H9 (cell line): Measurements from ENCODE around the gene EPSTI1. TPM values are rescaled to one million over a fixed set of nuclear protein-coding genes. Genes with fewer than 3 reads are reported as not detected.

Experiments
- DNase-seq: peaks from one replicate; pipeline ENCODE4 v3.0.0-alpha.2; 2017
- H2AFZ ChIP-seq: one replicate; pipeline ENCODE4 v1.6.1; 2013; ENCODE audit warnings: mild to moderate bottlenecking, low read length, control low read depth, moderate library complexity
- H2AK5ac ChIP-seq: 2 replicates; pipeline ENCODE4 v1.6.1; 2013; ENCODE audit warnings: low read length, control low read depth, mixed read lengths; ENCODE audit not compliant: insufficient read length
- H2BK120ac ChIP-seq: one replicate; pipeline ENCODE4 v1.6.1; 2013; ENCODE audit warnings: low read depth, mild to moderate bottlenecking, low read length, control low read depth, inconsistent platforms; ENCODE audit not compliant: poor library complexity, severe bottlenecking
- H2BK12ac ChIP-seq: 2 replicates; pipeline ENCODE4 v1.6.1; 2013; ENCODE audit warnings: low read length, control low read depth, mixed read lengths, low read depth; ENCODE audit not compliant: insufficient read length
- H2BK15ac ChIP-seq: 2 replicates; pipeline ENCODE4 v1.6.1; 2013; ENCODE audit warnings: low read depth, low read length, control low read depth
- H2BK20ac ChIP-seq: one replicate; pipeline ENCODE4 v1.6.1; 2013; ENCODE audit warnings: low read depth, mild to moderate bottlenecking, low read length, control low read depth, inconsistent platforms; ENCODE audit not compliant: poor library complexity, severe bottlenecking
- H2BK5ac ChIP-seq: 2 replicates; pipeline ENCODE4 v1.6.1; 2013; ENCODE audit warnings: low read length, control low read depth, mixed read lengths; ENCODE audit not compliant: insufficient read length
- H3K14ac ChIP-seq: 2 replicates; pipeline ENCODE4 v1.6.1; 2013; ENCODE audit warnings: low read length, control low read depth; ENCODE audit not compliant: insufficient read depth
- H3K18ac ChIP-seq: 2 replicates; pipeline ENCODE4 v1.6.1; 2013; ENCODE audit warnings: low read depth, mild to moderate bottlenecking, mixed read lengths, low read length, control low read depth; ENCODE audit not compliant: insufficient read length
- H3K23ac ChIP-seq: 2 replicates; pipeline ENCODE4 v1.6.1; 2013; ENCODE audit warnings: low read length, control low read depth, mixed read lengths, low read depth; ENCODE audit not compliant: insufficient read length
- H3K23me2 ChIP-seq: 2 replicates; pipeline ENCODE4 v1.6.1; 2013; ENCODE audit warnings: low read depth, mild to moderate bottlenecking, mixed read lengths, low read length, control low read depth; ENCODE audit not compliant: insufficient read length, poor library complexity, severe bottlenecking
- H3K27ac ChIP-seq: 2 replicates; pipeline ENCODE4 v1.5.1; 2013; ENCODE audit warnings: low read length, control low read depth, mixed read lengths, low read depth; ENCODE audit not compliant: insufficient read length
- H3K27me3 ChIP-seq: 2 replicates; pipeline ENCODE4 v1.6.1; 2013; ENCODE audit warnings: low read length, control low read depth, inconsistent platforms; ENCODE audit not compliant: insufficient read depth
- H3K4ac ChIP-seq: 2 replicates; pipeline ENCODE4 v1.6.1; 2013; ENCODE audit warnings: low read depth, mild to moderate bottlenecking, control low read depth, inconsistent platforms, low read length, moderate library complexity
- H3K4me1 ChIP-seq: 2 replicates; pipeline ENCODE4 v1.6.1; 2013; ENCODE audit warnings: low read length, control low read depth, inconsistent platforms; ENCODE audit not compliant: insufficient read depth
- H3K4me2 ChIP-seq: 2 replicates; pipeline ENCODE4 v1.6.1; 2013; ENCODE audit warnings: low read length, control low read depth, mixed read lengths; ENCODE audit not compliant: insufficient read length, insufficient read depth
- H3K56ac ChIP-seq: 2 replicates; pipeline ENCODE4 v1.6.1; 2013; ENCODE audit warnings: low read depth, mild to moderate bottlenecking, mixed read lengths, low read length, control low read depth; ENCODE audit not compliant: insufficient read length
- H3K79me1 ChIP-seq: 2 replicates; pipeline ENCODE4 v1.6.1; 2013; ENCODE audit warnings: low read depth, mild to moderate bottlenecking, moderate library complexity, low read length, control low read depth, inconsistent platforms; ENCODE audit not compliant: insufficient read depth, poor library complexity, severe bottlenecking
- H3K79me2 ChIP-seq: 2 replicates; pipeline ENCODE4 v1.6.1; 2013; ENCODE audit warnings: low read length, control low read depth, inconsistent platforms; ENCODE audit not compliant: insufficient read depth
- H3K9ac ChIP-seq: 2 replicates; pipeline ENCODE4 v1.6.1; 2013; ENCODE audit warnings: low read length, control low read depth, mixed read lengths; ENCODE audit not compliant: insufficient read length; ENCODE audit errors: extremely low read depth
- H3K9me3 ChIP-seq: one replicate; pipeline ENCODE4 v1.6.1; 2013; ENCODE audit warnings: low read depth, low read length, inconsistent platforms; ENCODE audit not compliant: control insufficient read depth
- H3T11ph ChIP-seq: one replicate; pipeline ENCODE4 v1.6.1; 2013; ENCODE audit warnings: mild to moderate bottlenecking, low read length, control low read depth, inconsistent platforms
- H4K20me1 ChIP-seq: one replicate; pipeline ENCODE4 v1.6.1; 2013; ENCODE audit not compliant: control insufficient read depth, insufficient read length, insufficient read depth
- H4K5ac ChIP-seq: 2 replicates; pipeline ENCODE4 v1.6.1; 2013; ENCODE audit warnings: low read depth, mild to moderate bottlenecking, mixed read lengths, low read length, control low read depth; ENCODE audit not compliant: insufficient read length
- H4K8ac ChIP-seq: replicated peaks from 2 replicates; pipeline ENCODE4 v1.6.1; 2013; ENCODE audit warnings: low read length, control low read depth, mixed read lengths, low read depth; ENCODE audit not compliant: insufficient read length
- H4K91ac ChIP-seq: 2 replicates; pipeline ENCODE4 v1.6.1; 2013; ENCODE audit warnings: low read depth, mild to moderate bottlenecking, moderate library complexity, mixed read lengths, low read length, control low read depth; ENCODE audit not compliant: insufficient read length
- H3K27ac Mint-ChIP-seq, 3 experiments: 2 replicates in 2 of 3; 3 replicates in 1 of 3; pipeline ENCODE4 v1.8.0; 2020 to 2021; ENCODE audit warnings: mixed read lengths in 3 of 3, mild to moderate bottlenecking in 1 of 3, moderate library complexity in 1 of 3
- H3K27me3 Mint-ChIP-seq: 2 replicates; pipeline ENCODE4 v1.8.0; 2021; ENCODE audit warnings: low read depth, mild to moderate bottlenecking, moderate library complexity, mixed read lengths
- H3K36me3 Mint-ChIP-seq, 3 experiments: 2 replicates in 2 of 3; 3 replicates in 1 of 3; pipeline ENCODE4 v1.8.0; 2020 to 2021; ENCODE audit warnings: low read depth in 3 of 3, mixed read lengths in 3 of 3; ENCODE audit not compliant: insufficient read depth in 1 of 3
- H3K4me1 Mint-ChIP-seq, 2 experiments: 2 replicates each; pipeline ENCODE4 v1.8.0; 2020; ENCODE audit warnings: mixed read lengths in 2 of 2
- H3K4me3 Mint-ChIP-seq, 2 experiments: 2 replicates in 1 of 2; 3 replicates in 1 of 2; pipeline ENCODE4 v1.8.0; 2020 to 2021; ENCODE audit warnings: mild to moderate bottlenecking in 2 of 2, mixed read lengths in 2 of 2, moderate library complexity in 1 of 2
- H3K9me3 Mint-ChIP-seq, 2 experiments: 2 replicates in 1 of 2; 3 replicates in 1 of 2; pipeline ENCODE4 v1.8.0; 2020; ENCODE audit warnings: mild to moderate bottlenecking in 2 of 2, mixed read lengths in 2 of 2, moderate library complexity in 1 of 2
- CTCF ChIP-seq: fragments of 200-600 bp; sonication (generic); conservative IDR thresholded peaks from 3 replicates; pipeline ENCODE4 v1.8.0; 2021; ENCODE audit warnings: antibody characterized with exemption, mild to moderate bottlenecking
- WGBS: extraction: QIAGEN DNeasy Blood & Tissue Kit; methylation state at CpG from one replicate; pipeline ENCODE4 v1.1.7; 2013; ENCODE audit warnings: missing lambda C conversion rate, low lambda C conversion rate, mixed read lengths; ENCODE audit not compliant: insufficient read length; ENCODE audit errors: extremely low coverage; 5-methylcytosine and 5-hydroxymethylcytosine counted together
- total RNA-seq: library from RNA; stranded (reverse); gene quantifications from 2 replicates; pipeline ENCODE4 v1.2.1, GENCODE V29; 2021

EPSTI1 gene
- total RNA-seq, 1 experiment from 2014 or later = 0.70 TPM

GRCh38 chr13:43002021-43002420, 10.0 kb upstream of the EPSTI1 start:
- H4K20me1 ChIP-seq = no peaks in the 10 kb centered on the region
- 100% methylated on average over 1 of the region's 2 CpGs for WGBS
- no peak overlapping the region for H2BK12ac ChIP-seq
- H2BK15ac ChIP-seq = no peak overlapping the region
- H3K4me1 ChIP-seq = no peaks in the 10 kb centered on the region
- no peak overlapping the region for H3K4me2 ChIP-seq
- H3K4ac ChIP-seq = no peak overlapping the region
- H3K23me2 ChIP-seq = no peaks in the 10 kb centered on the region
- no peak overlapping the region for H2BK5ac ChIP-seq
- no peak overlapping the region for H3T11ph ChIP-seq
- DNase-seq = no peak
- no peak overlapping the region for H3K9ac ChIP-seq
- H3K79me2 ChIP-seq = no peaks in the 10 kb centered on the region
- H4K91ac ChIP-seq = no peak overlapping the region
- H3K27me3 ChIP-seq = no peaks in the 10 kb centered on the region
- H3K27ac Mint-ChIP-seq = no peak overlapping the region
- no peak overlapping the region for H2BK20ac ChIP-seq
- H2BK120ac ChIP-seq = no peak overlapping the region
- no peak overlapping the region for H3K18ac ChIP-seq
- H4K8ac ChIP-seq = no peak overlapping the region
- no peak overlapping the region for H3K4me3 Mint-ChIP-seq
- no peaks in the 10 kb centered on the region for H3K27me3 Mint-ChIP-seq
- no peak overlapping the region for H3K14ac ChIP-seq
- H4K5ac ChIP-seq = no peak overlapping the region
- no peaks in the 10 kb centered on the region for H3K79me1 ChIP-seq
- no peaks in the 10 kb centered on the region for H3K9me3 Mint-ChIP-seq
- peaks cover 11 to 16% of the 10 kb centered on the region in 2 experiments for H3K4me1 Mint-ChIP-seq
- H3K23ac ChIP-seq = no peak overlapping the region
- no peak for TF ChIP-seq CTCF
- H3K9me3 ChIP-seq = no peaks in the 10 kb centered on the region
- H3K56ac ChIP-seq = no peak overlapping the region
- H3K36me3 Mint-ChIP-seq = no peaks in the 10 kb centered on the region
- no peak overlapping the region for H3K27ac ChIP-seq
- no peak overlapping the region for H2AK5ac ChIP-seq
- H2AFZ ChIP-seq = no peak overlapping the region
